K562 (cell line): ENCODE data around the gene ARL16. TPM values are rescaled to one million over a fixed set of nuclear protein-coding genes. Genes with fewer than 3 reads are reported as not detected.

Experiments used
- ATF4 ChIP-seq: fragments of 450-650 bp; formaldehyde crosslinking; IDR thresholded peaks from 2 replicates; pipeline ENCODE4 v1.4.0; 2022; ENCODE audit warnings: mild to moderate bottlenecking, moderate library complexity
- CC2D1A ChIP-seq: fragments of 450-650 bp; IDR thresholded peaks from 2 replicates; pipeline ENCODE4 v1.6.1; 2017; ENCODE audit warnings: mild to moderate bottlenecking
- CEBPG ChIP-seq, 3 experiments: fragments of 200-800 bp in 1 of 3; sonication (Bioruptor generic) in 1 of 3; sonication (generic) in 1 of 3; formaldehyde crosslinking in 1 of 3; IDR thresholded peaks in 2 of 3; conservative IDR thresholded peaks in 1 of 3; 2 replicates each; pipeline versions ENCODE4 v1.6.1 to v1.8.0; 2016 to 2022; ENCODE audit warnings: missing compliant biosample characterization in 2 of 3, missing genetic modification characterization in 2 of 3, mild to moderate bottlenecking in 1 of 3, missing genetic modification reagents in 1 of 3
- FOXK1 ChIP-seq: sonication (generic); formaldehyde crosslinking; IDR thresholded peaks from 2 replicates; pipeline ENCODE4 v1.8.0; 2022; ENCODE audit warnings: missing genetic modification reagents, mild to moderate bottlenecking, borderline replicate concordance
- FOXP4 ChIP-seq: sonication (generic); formaldehyde crosslinking; IDR thresholded peaks from 2 replicates; pipeline ENCODE4 v1.8.0; 2022; ENCODE audit warnings: mild to moderate bottlenecking, missing genetic modification reagents, borderline replicate concordance
- GTF2A2 ChIP-seq: IDR thresholded peaks from 2 replicates; pipeline ENCODE4 v1.6.1; 2016; ENCODE audit warnings: mild to moderate bottlenecking, missing genetic modification characterization, missing compliant biosample characterization
- HDAC8 ChIP-seq: fragments of 450-650 bp; IDR thresholded peaks from 2 replicates; pipeline ENCODE4 v1.6.1; 2016; ENCODE audit warnings: mild to moderate bottlenecking, missing genetic modification characterization, moderate library complexity, missing compliant biosample characterization
- NCOA1 ChIP-seq: fragments of 450-650 bp; IDR thresholded peaks from 2 replicates; pipeline ENCODE4 v1.6.1; 2016; ENCODE audit warnings: low read depth
- REST ChIP-seq, 2 experiments: fragments of 450-650 bp; formaldehyde crosslinking in 1 of 2; IDR thresholded peaks; 2 replicates each; pipeline versions ENCODE4 v1.4.0 to v1.6.1; 2014 to 2020; ENCODE audit warnings: mild to moderate bottlenecking in 2 of 2, borderline replicate concordance in 1 of 2, low read depth in 1 of 2
- RHOXF2B ChIP-seq: fragments of 250-450 bp; sonication (Bioruptor Pico); conservative IDR thresholded peaks from 2 replicates; pipeline ENCODE4 v1.5.1; 2021
- SUPT5H ChIP-seq: fragments of 450-650 bp; IDR thresholded peaks from 2 replicates; pipeline ENCODE4 v1.6.1; 2016
- ZBTB33 ChIP-seq: sonication (generic); formaldehyde crosslinking; IDR thresholded peaks from 2 replicates; pipeline ENCODE4 v1.8.1; 2023; ENCODE audit warnings: mild to moderate bottlenecking, missing genetic modification reagents
- ZNF12 ChIP-seq: sonication (generic); formaldehyde crosslinking; IDR thresholded peaks from 2 replicates; pipeline ENCODE4 v1.4.0; 2020; ENCODE audit warnings: mild to moderate bottlenecking, missing genetic modification reagents
- polyA plus RNA-seq, 8 experiments: library from polyadenylated mRNA; depleted of rRNA in 4 of 8; stranded (reverse) in 5 of 8; unstranded in 3 of 8; fragments of >200 nt; fragmentation: Nextera tagmentation in 2 of 8; fragmentation: Illumina TruSeq in 1 of 8; extraction: Ambion mirVana in 2 of 8; extraction: Trizol in 1 of 8; gene quantifications; 2 replicates each; pipeline versions ENCODE4 v1.2.1 to v1.2.3, GENCODE V29; 2011 to 2014; ENCODE audit warnings: inconsistent platforms in 1 of 8, missing spikeins in 1 of 8
- total RNA-seq, 7 experiments: library from RNA; depleted of rRNA in 6 of 7; stranded (reverse); fragments of >200 nt in 6 of 7; fragmentation: Illumina TruSeq in 2 of 7; extraction: Trizol in 2 of 7; gene quantifications; 2 replicates each; pipeline versions ENCODE4 v1.2.1 to v1.2.3, GENCODE V29; 2011 to 2021; ENCODE audit warnings: low replicate concordance in 1 of 7

ARL16 gene
- total and polyA plus RNA-seq, 9 of the 15 experiments (the other 6 are each of a cell fraction or from before 2014, with no cell fraction given): 5.4 to 32.4 (median 22.6) TPM

GRCh38 chr17:81702934-81703746 is 19.5 kb upstream of the ARL16 start, which contains the start of gene MRPL12 (continued):
- TF ChIP-seq REST (IDR thresholded peaks at IDR 0.05; ENCODE audit: borderline replicate concordance) (no peak), REST (CRISPR knock-in tag; IDR thresholded peaks at IDR 0.05; ENCODE audit: low read depth) (no peak; the same call in 1 of the 2 replicates), ZBTB33 (CRISPR knock-in tag) (peak; percentile 74), RHOXF2B (CRISPR knock-in tag) (no peak), NCOA1 (no peak), CC2D1A (no peak), CEBPG (CRISPR knock-in tag; IDR thresholded peaks at IDR 0.05) (no peak), CEBPG (tag; conservative IDR thresholded peaks at IDR 0.05 in 1 of 2, IDR thresholded peaks at IDR 0.05 in 1 of 2) (no peak), SUPT5H (peak; percentile 87), ZNF12 (CRISPR knock-in tag) (no peak), FOXK1 (CRISPR knock-in tag) (peak; percentile 70; the same call in 1 of the 2 replicates), GTF2A2 (tag) (no peak), FOXP4 (CRISPR knock-in tag) (no peak; the same call in 1 of the 2 replicates), ATF4 (CRISPR knock-in tag) (no peak), HDAC8 (tag) (no peak)
